Superior temporal gyrus (tissue), 1 donor: Measurements from ENCODE around the gene RAI1.

Experiments
- DNase-seq: peaks from one replicate; pipeline ENCODE4 v3.0.0-alpha.2; 2016; ENCODE audit errors: extremely low spot score

The RAI1 gene

GRCh38 chr17:17700251-17700969 is 19.2 kb downstream of the RAI1 start:
- DNase-seq, result no peak

GRCh38 chr17:17701112-17701511 is 19.9 kb downstream of the RAI1 start:
- DNase-seq, result no peak

GRCh38 chr17:17701658-17702057 is 20.4 kb downstream of the RAI1 start:
- DNase-seq, result no peak

GRCh38 chr17:17702449-17703139 is 21.3 kb downstream of the RAI1 start:
- no peak for DNase-seq

- DNase-seq, result no peak
These were observed 22.1 kb downstream of the RAI1 start for GRCh38 chr17:17703140-17703919.

- DNase-seq, result no peak
These were observed 23.7 kb downstream of the RAI1 start for GRCh38 chr17:17704931-17705330.

GRCh38 chr17:17706140-17707060 is 25.1 kb downstream of the RAI1 start:
- DNase-seq, result no peak

- no peak for DNase-seq
These were observed 27.0 kb downstream of the RAI1 start for GRCh38 chr17:17708295-17708694.

- DNase-seq, result no peak
These were observed 27.6 kb downstream of the RAI1 start for GRCh38 chr17:17708816-17709215.

GRCh38 chr17:17709815-17710321 is 28.6 kb downstream of the RAI1 start:
- DNase-seq, result no peak

- DNase-seq, result no peak
These were observed 29.1 kb downstream of the RAI1 start for GRCh38 chr17:17710355-17710727.

- DNase-seq, result no peak
These were observed 29.7 kb downstream of the RAI1 start for GRCh38 chr17:17710728-17711541.

GRCh38 chr17:17711641-17712162 is 30.4 kb downstream of the RAI1 start:
- no peak for DNase-seq

- DNase-seq, result no peak
These were observed 31.1 kb downstream of the RAI1 start for GRCh38 chr17:17712268-17712924.

GRCh38 chr17:17713839-17714238 is 32.6 kb downstream of the RAI1 start:
- DNase-seq, result no peak

GRCh38 chr17:17714261-17714866 is 33.1 kb downstream of the RAI1 start:
- DNase-seq, result no peak

GRCh38 chr17:17714879-17715278 is 33.6 kb downstream of the RAI1 start:
- no peak for DNase-seq

GRCh38 chr17:17716837-17717523 is 35.7 kb downstream of the RAI1 start:
- DNase-seq, result no peak

- no peak for DNase-seq
These were observed 37.0 kb downstream of the RAI1 start for GRCh38 chr17:17718251-17718650.
